DND-41 (cell line): ENCODE measurements around the gene PPP3CA.

Experiments
- CTCF ChIP-seq: IDR thresholded peaks from 2 replicates; pipeline ENCODE4 v1.5.1; 2012; ENCODE audit warnings: borderline replicate concordance, low read length, moderate library complexity, mild to moderate bottlenecking; ENCODE audit not compliant: poor library complexity, severe bottlenecking; ENCODE audit errors: extremely low read depth
- EZH2 ChIP-seq: IDR thresholded peaks from 3 replicates; pipeline ENCODE4 v1.6.1; 2012; ENCODE audit warnings: borderline replicate concordance, low read depth, mild to moderate bottlenecking, moderate library complexity, low read length, inconsistent platforms; ENCODE audit not compliant: severe bottlenecking

- TF ChIP-seq CTCF = no peak
- TF ChIP-seq EZH2 = no peak
Measured at GRCh38 chr4:101299021-101299420, 48.3 kb downstream of the PPP3CA start.
